ENCODE results near the gene SLC24A3. TPM values are rescaled to one million over a fixed set of nuclear protein-coding genes. Genes with fewer than 3 reads are reported as not detected.

The SLC24A3 gene
- total RNA-seq, 1 donor from 2014 or later: 0.51 TPM

DNA sequence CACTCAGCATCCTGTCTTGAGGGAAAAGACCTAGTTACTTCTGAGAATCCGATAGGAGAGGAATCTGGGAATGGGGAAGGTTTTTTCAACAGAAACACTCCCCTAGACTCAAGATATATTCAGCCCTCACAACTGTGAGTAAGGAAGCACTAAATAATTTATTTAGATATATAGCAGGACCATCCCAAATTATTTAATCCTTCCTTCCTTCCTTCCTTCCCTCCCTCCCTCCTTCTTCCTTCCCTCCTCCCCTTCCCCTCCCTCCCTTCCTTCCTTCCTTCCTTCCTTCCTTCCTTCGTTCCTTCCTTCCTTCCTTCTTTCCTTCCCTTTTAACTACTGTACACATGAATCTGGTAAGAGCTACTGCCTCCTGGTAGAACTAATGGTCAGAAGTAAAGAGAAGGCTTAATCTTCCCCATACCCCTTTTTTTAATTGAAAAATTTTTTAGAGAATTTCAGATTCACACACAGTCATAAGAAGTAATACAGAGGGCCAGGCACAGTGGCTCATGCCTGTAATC is 10.1 kb downstream of the SLC24A3 start:
- DNase-seq (ENCODE audit: low read depth, low spot score): no peak
- Mint-ChIP-seq H3K4me1 (no peaks in the 10 kb centered on the region), H3K4me3 (no peak overlapping the region), H3K27ac (ENCODE audit: unreplicated experiment) (no peak overlapping the region), H3K36me3 (ENCODE audit: low read depth) (no peaks in the 10 kb centered on the region), H3K27me3 (ENCODE audit: low read depth) (peaks cover 69% of the 10 kb centered on the region), H3K9me3 (peaks cover 6% of the 10 kb centered on the region)
- TF ChIP-seq, protein P1, sequence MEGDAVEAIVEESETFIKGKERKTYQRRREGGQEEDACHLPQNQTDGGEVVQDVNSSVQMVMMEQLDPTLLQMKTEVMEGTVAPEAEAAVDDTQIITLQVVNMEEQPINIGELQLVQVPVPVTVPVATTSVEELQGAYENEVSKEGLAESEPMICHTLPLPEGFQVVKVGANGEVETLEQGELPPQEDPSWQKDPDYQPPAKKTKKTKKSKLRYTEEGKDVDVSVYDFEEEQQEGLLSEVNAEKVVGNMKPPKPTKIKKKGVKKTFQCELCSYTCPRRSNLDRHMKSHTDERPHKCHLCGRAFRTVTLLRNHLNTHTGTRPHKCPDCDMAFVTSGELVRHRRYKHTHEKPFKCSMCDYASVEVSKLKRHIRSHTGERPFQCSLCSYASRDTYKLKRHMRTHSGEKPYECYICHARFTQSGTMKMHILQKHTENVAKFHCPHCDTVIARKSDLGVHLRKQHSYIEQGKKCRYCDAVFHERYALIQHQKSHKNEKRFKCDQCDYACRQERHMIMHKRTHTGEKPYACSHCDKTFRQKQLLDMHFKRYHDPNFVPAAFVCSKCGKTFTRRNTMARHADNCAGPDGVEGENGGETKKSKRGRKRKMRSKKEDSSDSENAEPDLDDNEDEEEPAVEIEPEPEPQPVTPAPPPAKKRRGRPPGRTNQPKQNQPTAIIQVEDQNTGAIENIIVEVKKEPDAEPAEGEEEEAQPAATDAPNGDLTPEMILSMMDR (conservative IDR thresholded peaks at IDR 0.05): no peak

DNA sequence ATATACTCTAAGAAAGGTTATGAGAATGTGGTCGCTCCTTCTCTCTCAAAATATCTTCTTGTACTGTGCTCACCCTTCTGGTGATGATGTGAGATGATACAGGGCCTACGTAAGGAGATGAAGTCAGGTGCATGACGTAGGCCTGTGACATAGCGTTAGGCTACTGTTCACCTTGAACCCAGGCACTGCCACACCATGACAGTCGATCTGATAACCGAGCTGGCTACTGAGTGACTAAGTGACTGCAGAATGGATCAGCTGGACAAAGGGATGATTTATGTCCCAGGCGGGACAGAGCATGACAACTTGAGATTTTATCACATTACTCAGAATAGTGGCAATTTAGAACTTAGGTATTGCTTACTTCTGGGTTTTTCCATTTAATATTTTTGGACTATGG is 11.2 kb downstream of the SLC24A3 start:
- no peaks in the 10 kb centered on the region for H3K36me3 Mint-ChIP-seq (ENCODE audit: low read depth)
- H3K27me3 Mint-ChIP-seq (ENCODE audit: low read depth): peaks cover 62% of the 10 kb centered on the region
- no peak overlapping the region for H3K27ac Mint-ChIP-seq (ENCODE audit: unreplicated experiment)
- no peak for DNase-seq (ENCODE audit: low read depth, low spot score)
- H3K9me3 Mint-ChIP-seq: peaks cover 6% of the 10 kb centered on the region
- no peaks in the 10 kb centered on the region for H3K4me1 Mint-ChIP-seq
- H3K4me3 Mint-ChIP-seq: no peak overlapping the region
- TF ChIP-seq, protein P1 (conservative IDR thresholded peaks at IDR 0.05): no peak

DNA sequence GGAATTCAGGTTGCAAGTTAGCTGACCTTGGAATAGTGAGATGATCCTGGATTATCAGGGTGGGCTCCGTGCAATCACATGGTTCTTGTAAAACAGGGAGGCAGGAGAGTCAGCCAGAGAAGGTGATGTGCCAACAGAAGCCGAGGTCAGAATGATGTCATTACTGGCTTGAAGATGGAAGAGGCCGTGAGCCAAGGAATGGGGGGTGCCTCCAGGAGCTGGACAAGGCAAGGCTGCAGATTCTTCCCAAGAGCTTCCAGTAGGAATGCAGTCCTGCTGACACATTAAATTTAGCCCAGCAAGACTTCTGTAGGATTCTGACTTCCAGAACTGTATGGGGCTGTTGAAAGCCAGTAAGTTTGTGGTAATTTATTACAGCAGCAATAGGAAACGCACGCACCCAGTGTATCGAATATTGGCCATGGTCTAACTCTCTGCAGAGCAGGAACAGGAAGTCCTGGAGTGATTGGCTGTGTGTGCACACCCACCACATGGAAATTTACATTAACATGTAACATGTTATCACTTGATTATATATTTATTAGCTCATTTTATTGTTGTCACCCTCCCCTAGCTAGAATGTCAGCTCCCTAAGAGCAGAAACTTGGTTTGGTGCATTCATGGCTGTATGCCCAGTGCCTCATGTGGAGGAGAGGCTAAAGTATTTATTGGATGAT is 19.1 kb downstream of the SLC24A3 start:
- Mint-ChIP-seq H3K4me1 (no peaks in the 10 kb centered on the region), H3K4me3 (no peak overlapping the region), H3K36me3 (ENCODE audit: low read depth) (no peaks in the 10 kb centered on the region), H3K27me3 (ENCODE audit: low read depth) (peaks cover 46% of the 10 kb centered on the region), H3K27ac (ENCODE audit: unreplicated experiment) (no peak overlapping the region), H3K9me3 (no peaks in the 10 kb centered on the region)
- DNase-seq (ENCODE audit: low read depth, low spot score): no peak
- TF ChIP-seq, protein P1 (conservative IDR thresholded peaks at IDR 0.05): no peak

DNA sequence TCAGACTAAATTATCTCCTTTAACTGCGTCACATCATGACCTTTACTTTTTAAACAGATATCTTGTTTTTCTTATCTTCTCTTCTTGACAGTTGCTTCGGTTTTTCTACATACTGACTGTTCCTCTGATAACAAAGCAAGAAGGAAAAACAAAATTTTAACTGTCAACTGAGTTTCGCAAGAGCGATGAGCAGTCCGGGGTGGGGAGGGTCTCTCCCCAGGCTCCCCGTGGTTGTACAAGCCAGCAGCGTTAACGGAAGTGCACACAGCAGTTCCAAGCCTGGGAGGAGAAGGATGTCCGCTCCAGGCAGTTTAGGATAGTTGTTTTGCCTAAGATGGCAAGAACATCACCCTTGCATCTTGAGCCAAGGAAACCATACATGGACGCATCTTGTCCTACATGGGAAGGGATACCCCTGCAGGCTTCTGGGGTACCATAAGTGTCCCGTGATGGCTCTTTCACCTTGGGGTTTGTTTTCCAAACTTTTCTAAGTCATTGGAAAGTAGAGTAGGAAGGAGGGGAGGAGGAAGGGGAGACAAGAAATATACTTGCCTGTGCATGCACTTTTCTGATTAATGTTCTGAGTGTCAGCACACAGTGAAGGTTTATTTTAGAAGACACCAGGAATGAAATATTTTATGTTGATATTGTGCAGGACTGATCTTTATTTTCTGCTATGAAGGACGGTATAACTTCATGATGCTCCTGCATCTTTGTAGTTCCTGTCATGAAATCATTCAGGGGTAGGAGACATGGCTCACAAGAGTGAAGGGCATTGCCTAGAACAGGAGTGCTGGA is 20.8 kb downstream of the SLC24A3 start:
- Mint-ChIP-seq H3K36me3 (ENCODE audit: low read depth) (no peaks in the 10 kb centered on the region), H3K4me1 (no peaks in the 10 kb centered on the region), H3K9me3 (no peaks in the 10 kb centered on the region), H3K27ac (ENCODE audit: unreplicated experiment) (no peak overlapping the region), H3K27me3 (ENCODE audit: low read depth) (peaks cover 50% of the 10 kb centered on the region), H3K4me3 (no peak overlapping the region)
- DNase-seq (ENCODE audit: low read depth, low spot score): no peak
- TF ChIP-seq, protein P1 (conservative IDR thresholded peaks at IDR 0.05): no peak

DNA sequence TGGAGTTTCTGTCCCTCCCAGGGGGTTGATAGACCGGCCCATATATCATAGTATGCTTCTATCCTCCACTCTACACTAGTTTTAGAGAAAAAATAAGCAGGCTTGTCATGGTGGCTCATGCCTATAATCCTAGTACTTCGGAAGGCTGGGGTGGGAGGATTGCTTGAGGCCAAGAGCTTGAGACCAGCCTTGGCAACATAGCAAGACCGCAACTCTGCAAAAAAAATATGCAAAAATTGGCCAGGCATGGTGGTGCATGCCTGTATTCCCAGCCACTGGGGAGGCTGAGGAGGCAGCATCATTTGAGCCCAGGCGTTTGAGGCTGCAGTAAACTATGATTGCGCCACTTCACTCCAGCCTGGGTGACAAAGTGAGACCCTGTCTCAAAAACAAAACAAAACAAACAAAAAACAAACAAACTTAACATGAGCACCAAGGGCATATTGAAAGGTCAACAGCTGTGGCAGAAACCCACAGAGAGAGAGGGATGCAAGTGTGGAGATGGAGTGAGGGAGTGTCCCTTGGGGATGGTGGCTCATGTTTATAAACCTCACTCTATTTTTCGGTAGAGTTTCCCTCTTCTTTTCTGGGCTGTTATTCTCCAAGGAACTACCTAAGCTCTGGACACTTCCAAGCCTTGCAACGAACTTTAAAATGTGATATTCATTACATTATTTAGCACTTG is 24.1 kb downstream of the SLC24A3 start:
- peaks cover 40% of the 10 kb centered on the region for H3K27me3 Mint-ChIP-seq (ENCODE audit: low read depth)

More for the DNA sequence above, 24.1 kb downstream of the SLC24A3 start:
- peaks cover under 1% of the 10 kb centered on the region for H3K9me3 Mint-ChIP-seq
- H3K4me3 Mint-ChIP-seq: no peak overlapping the region
- no peak overlapping the region for H3K27ac Mint-ChIP-seq (ENCODE audit: unreplicated experiment)
- no peaks in the 10 kb centered on the region for H3K36me3 Mint-ChIP-seq (ENCODE audit: low read depth)
- no peak for DNase-seq (ENCODE audit: low read depth, low spot score)
- H3K4me1 Mint-ChIP-seq: peaks cover 1% of the 10 kb centered on the region
- TF ChIP-seq, protein P1 (conservative IDR thresholded peaks at IDR 0.05): no peak
